B cell (primary cell): Measurements from ENCODE around the gene RBM6. TPM values are rescaled to one million over a fixed set of nuclear protein-coding genes. Genes with fewer than 3 reads are reported as not detected.

Experiments used
- ATAC-seq: fragments of 200-7000 bp; cut with Tn5 transposase; one replicate; pipeline ENCODE4 v1.10.0; 2021; ENCODE audit warnings: low read depth, mild to moderate bottlenecking, moderate number of reproducible peaks, moderate library complexity
- CTCF ChIA-PET: fragments of 350-600 bp; sonication (Branson Sonifier 250); formaldehyde crosslinking; loops from one replicate; lab custom pipeline; 2021; ENCODE audit warnings: antibody characterized with exemption, inconsistent platforms; lab: Charles Lee
- POLR2A ChIA-PET: fragments of 350-600 bp; sonication (Branson Sonifier 250); formaldehyde crosslinking; loops from one replicate; lab custom pipeline; 2021; ENCODE audit warnings: antibody characterized with exemption; lab: Charles Lee
- DNase-seq: peaks from one replicate; pipeline ENCODE4 v3.0.0; 2013
- H2AFZ ChIP-seq: 2 replicates; pipeline ENCODE4 v1.6.1; 2012; ENCODE audit warnings: mild to moderate bottlenecking, low read depth, low read length; ENCODE audit not compliant: insufficient read depth, poor library complexity, severe bottlenecking
- H3K27ac ChIP-seq, 2 donors: 1 replicate in 1 of 2; 2 replicates in 1 of 2; pipeline ENCODE4 v1.5.1; 2012 to 2013; ENCODE audit warnings: low read length in 2 of 2, mild to moderate bottlenecking in 2 of 2, moderate library complexity in 1 of 2
- H3K27me3 ChIP-seq, 4 experiments: fragments of 200-600 bp in 1 of 4; sonication (generic) in 1 of 4; replicated peaks in 1 of 4; 1 replicate in 2 of 4; 2 replicates in 2 of 4; pipeline versions ENCODE4 v1.6.1 to v1.7.0; 2013 to 2016; ENCODE audit warnings: low read length in 3 of 4, mild to moderate bottlenecking in 2 of 4, mixed read lengths in 1 of 4, moderate library complexity in 1 of 4; ENCODE audit not compliant: insufficient read depth in 4 of 4, control insufficient read depth in 3 of 4; ENCODE audit errors: control extremely low read depth in 1 of 4
- H3K36me3 ChIP-seq, 2 experiments: replicated peaks in 1 of 2; 1 replicate in 1 of 2; 2 replicates in 1 of 2; pipeline versions ENCODE4 v1.6.1 to v1.7.1; 2013; ENCODE audit warnings: low read length in 1 of 2; ENCODE audit not compliant: insufficient read depth in 2 of 2, control insufficient read depth in 1 of 2; ENCODE audit errors: control extremely low read depth in 1 of 2, extremely low read depth in 1 of 2
- H3K4me1 ChIP-seq, 2 donors: fragments of 200-600 bp in 1 of 2; sonication (generic) in 1 of 2; 1 replicate in 1 of 2; 2 replicates in 1 of 2; pipeline versions ENCODE4 v1.5.1 to v1.6.1; 2013 to 2017; ENCODE audit warnings: low read length in 2 of 2; ENCODE audit not compliant: control insufficient read depth in 2 of 2, insufficient read depth in 2 of 2
- H3K4me2 ChIP-seq: replicated peaks from 2 replicates; pipeline ENCODE3; 2012; ENCODE audit warnings: mild to moderate bottlenecking, low read depth, low read length; ENCODE audit not compliant: poor library complexity, severe bottlenecking
- H3K4me3 ChIP-seq, 5 experiments: fragments of 200-600 bp in 1 of 5; sonication (generic) in 1 of 5; 1 replicate in 3 of 5; 2 replicates in 2 of 5; pipeline versions ENCODE4 v1.5.1 to v1.7.0; 2011 to 2016; ENCODE audit warnings: low read length in 4 of 5, mild to moderate bottlenecking in 4 of 5, low read depth in 2 of 5, control low read depth in 1 of 5, moderate library complexity in 1 of 5; ENCODE audit not compliant: insufficient read depth in 1 of 5; ENCODE audit errors: control extremely low read depth in 1 of 5, extremely low read depth in 1 of 5
- H3K79me2 ChIP-seq: fragments of 200-600 bp; sonication (generic); one replicate; pipeline ENCODE4 v1.6.0; 2016; ENCODE audit warnings: low read length; ENCODE audit not compliant: control insufficient read depth, insufficient read depth
- H3K9ac ChIP-seq: fragments of 200-600 bp; sonication (generic); 2 replicates; pipeline ENCODE4 v1.6.1; 2017; ENCODE audit warnings: mild to moderate bottlenecking, low read length, moderate library complexity
- H3K9me3 ChIP-seq, 3 donors: one replicate each; pipeline versions ENCODE4 v1.6.1 to v1.7.1; 2013; ENCODE audit warnings: low read length in 2 of 3; ENCODE audit not compliant: control insufficient read depth in 2 of 3, insufficient read depth in 1 of 3; ENCODE audit errors: control extremely low read depth in 1 of 3
- H4K20me1 ChIP-seq: 2 replicates; pipeline ENCODE4 v1.6.0; 2012; ENCODE audit warnings: mild to moderate bottlenecking, low read length; ENCODE audit not compliant: insufficient read depth, control insufficient read depth, poor library complexity, severe bottlenecking
- H3K27ac Mint-ChIP-seq: one replicate; pipeline ENCODE4 v1.8.0; 2021; ENCODE audit warnings: mixed read lengths
- H3K27me3 Mint-ChIP-seq: one replicate; pipeline ENCODE4 v1.8.0; 2021; ENCODE audit warnings: mixed read lengths
- H3K4me1 Mint-ChIP-seq: one replicate; pipeline ENCODE4 v1.8.0; 2021; ENCODE audit warnings: mixed read lengths
- H3K4me3 Mint-ChIP-seq: one replicate; pipeline ENCODE4 v1.8.0; 2021; ENCODE audit warnings: mixed read lengths
- H3K9me3 Mint-ChIP-seq: one replicate; pipeline ENCODE4 v1.8.0; 2022; ENCODE audit warnings: mixed read lengths; ENCODE audit not compliant: insufficient read depth
- CTCF ChIP-seq: fragments of 200-600 bp; IDR thresholded peaks from one replicate; pipeline ENCODE4 v1.8.0; 2022; ENCODE audit warnings: antibody characterized with exemption, mild to moderate bottlenecking
- EZH2 ChIP-seq: IDR thresholded peaks from 2 replicates; pipeline ENCODE4 v1.6.1; 2012; ENCODE audit warnings: borderline replicate concordance, low read depth, mild to moderate bottlenecking, moderate library complexity, low read length; ENCODE audit not compliant: insufficient read depth, poor library complexity, severe bottlenecking
- WGBS: methylation state at CpG from one replicate; pipeline ENCODE4 v1.1.5; 2013; ENCODE audit warnings: missing lambda C conversion rate; ENCODE audit not compliant: insufficient coverage; 5-methylcytosine and 5-hydroxymethylcytosine counted together
- intact Hi-C: fragments of 100-400 bp; cut with micrococcal nuclease; formaldehyde crosslinking; loops from one replicate; pipeline ENCODE4 v1.10.0; 2022
- polyA plus RNA-seq: library from polyadenylated mRNA; depleted of rRNA; stranded (reverse); fragments of >200 nt; gene quantifications from 2 replicates; pipeline ENCODE4 v1.2.3, GENCODE V29; 2012
- total RNA-seq, 2 donors: library from RNA; stranded (reverse); fragments of 120-200 nt in 1 of 2; gene quantifications; 1 replicate in 1 of 2; 2 replicates in 1 of 2; pipeline versions ENCODE4 v1.2.3 to v1.2.4, GENCODE V29; 2013 to 2022

The RBM6 gene
- total and polyA plus RNA-seq, 2 donors (not counting 1 experiment from before 2014, with no cell fraction given) = 223 to 285 TPM

- H3K79me2 ChIP-seq = peaks cover 31% of the 10 kb centered on the region
- intact Hi-C loops = no loop called here
- ATAC-seq (no peak), DNase-seq (no peak)
- H4K20me1 ChIP-seq = peaks cover 15% of the 10 kb centered on the region
- no peak overlapping the region for H2AFZ ChIP-seq
- no CpG with 5 or more reads among the region's 1 CpG for WGBS
- H3K4me1 ChIP-seq = no peaks in the 10 kb centered on the region
- no peak overlapping the region for H3K4me3 Mint-ChIP-seq
- no peak overlapping the region for H3K4me2 ChIP-seq
- no peak overlapping the region for H3K4me3 ChIP-seq
- TF ChIP-seq EZH2 (no peak), CTCF (no peak)
- H3K27me3 Mint-ChIP-seq = no peaks in the 10 kb centered on the region
- H3K27me3 ChIP-seq = no peaks in the 10 kb centered on the region
- H3K4me1 Mint-ChIP-seq = no peaks in the 10 kb centered on the region
- no peaks in the 10 kb centered on the region for H3K9me3 ChIP-seq
- no peak overlapping the region for H3K27ac Mint-ChIP-seq
- no peak overlapping the region for H3K27ac ChIP-seq
- H3K9ac ChIP-seq = no peak overlapping the region
- POLR2A ChIA-PET = no interaction called here
- H3K9me3 Mint-ChIP-seq = no peaks in the 10 kb centered on the region
- CTCF ChIA-PET = no interaction called here
- H3K36me3 ChIP-seq = peaks cover 18 to 37% of the 10 kb centered on the region in 2 experiments
Observed at GRCh38 chr3:49997862-49998261, 57.9 kb downstream of the RBM6 start.

- no peak overlapping the region for H3K4me2 ChIP-seq
- TF ChIP-seq CTCF (no peak), EZH2 (no peak)
- WGBS = no CpG with 5 or more reads among the region's 2 CpGs
- ChIA-PET CTCF (no interaction called here), POLR2A (no interaction called here)
- no peak overlapping the region for H3K27ac ChIP-seq
- peaks cover 32% of the 10 kb centered on the region for H3K79me2 ChIP-seq
- H4K20me1 ChIP-seq = peaks cover 10% of the 10 kb centered on the region
- ATAC-seq (no peak), DNase-seq (no peak)
- no peak overlapping the region for H2AFZ ChIP-seq
- H3K27me3 ChIP-seq = no peaks in the 10 kb centered on the region
- intact Hi-C loops = no loop called here
- no peaks in the 10 kb centered on the region for H3K4me1 ChIP-seq
- Mint-ChIP-seq H3K4me1 (no peaks in the 10 kb centered on the region), H3K27me3 (no peaks in the 10 kb centered on the region), H3K4me3 (no peak overlapping the region), H3K27ac (no peak overlapping the region), H3K9me3 (no peaks in the 10 kb centered on the region)
- no peak overlapping the region for H3K4me3 ChIP-seq
- no peak overlapping the region for H3K9ac ChIP-seq
- H3K9me3 ChIP-seq = no peaks in the 10 kb centered on the region
- peaks cover 18 to 36% of the 10 kb centered on the region in 2 experiments for H3K36me3 ChIP-seq
Observed at GRCh38 chr3:49998326-49998725, 58.4 kb downstream of the RBM6 start.
